Ovary (tissue), 9 donors: ENCODE data around the gene ZNF549. TPM values are rescaled to one million over a fixed set of nuclear protein-coding genes. Genes with fewer than 3 reads are reported as not detected.

ENCODE experiments used
- DNase-seq, 5 donors: peaks; one replicate each; pipeline ENCODE4 v3.0.0-alpha.2; 2019 to 2020
- H3K27ac ChIP-seq, 2 donors: fragments of 200-600 bp; one replicate each; pipeline versions ENCODE4 v1.5.1 to v1.8.0; 2019 to 2022
- H3K27me3 ChIP-seq: fragments of 200-600 bp; one replicate; pipeline ENCODE4 v1.8.0; 2022
- H3K36me3 ChIP-seq: fragments of 200-600 bp; sonication (generic); one replicate; pipeline ENCODE4 v1.5.1; 2019
- H3K4me1 ChIP-seq: one replicate; pipeline ENCODE4 v1.8.1; 2013; ENCODE audit warnings: mild to moderate bottlenecking, moderate library complexity; ENCODE audit not compliant: insufficient read depth
- H3K4me3 ChIP-seq: fragments of 200-600 bp; sonication (generic); one replicate; pipeline ENCODE4 v1.5.1; 2017
- H3K9me3 ChIP-seq, 2 donors: fragments of 200-600 bp in 1 of 2; sonication (generic) in 1 of 2; one replicate each; pipeline versions ENCODE4 v1.5.1 to v1.8.1; 2013 to 2019; ENCODE audit warnings: mild to moderate bottlenecking in 1 of 2, moderate library complexity in 1 of 2
- EP300 ChIP-seq: sonication (generic); formaldehyde crosslinking; IDR thresholded peaks from one replicate; pipeline ENCODE4 v1.6.1; 2017; ENCODE audit warnings: antibody characterized with exemption
- POLR2A ChIP-seq: fragments of 450-650 bp; IDR thresholded peaks from one replicate; pipeline ENCODE4 v1.6.1; 2017; ENCODE audit warnings: antibody characterized with exemption, mild to moderate bottlenecking, moderate library complexity
- WGBS, 3 donors: extraction: QIAGEN DNeasy Blood & Tissue Kit in 1 of 3; methylation state at CpG; one replicate each; pipeline versions ENCODE4 v1.1.5 to v1.1.7; 2013 to 2017; 5-methylcytosine and 5-hydroxymethylcytosine counted together
- intact Hi-C, 4 donors: fragments of 100-400 bp; cut with DNase I; formaldehyde crosslinking; loops; one replicate each; pipeline versions ENCODE4 v1.11.0 to v1.15.1; 2022 to 2023
- polyA plus RNA-seq, 2 donors: library from polyadenylated mRNA; stranded (reverse); fragments of 200-250 nt in 1 of 2; fragments of 350-450 nt in 1 of 2; fragmentation: Illumina TruSeq in 1 of 2; extraction: RNeasy Lipid Tissue Mini Kit (QIAGEN cat#74804) in 1 of 2; gene quantifications; one replicate each; pipeline ENCODE4 v1.2.3, GENCODE V29; 2013 to 2014
- total RNA-seq, 7 donors: library from RNA; depleted of rRNA in 2 of 7; stranded (reverse); fragments of >200 nt in 2 of 7; fragmentation: NEBNext Ultra II Directional in 3 of 7; extraction: Animal tissue kit (Norgen Biotek cat#: 25700) in 3 of 7; gene quantifications; one replicate each; pipeline versions ENCODE4 v1.1.0 to v1.2.4, GENCODE V29; 2016 to 2023
- TF ChIP-seq, protein P1 (sequence below), 3 donors: fragments of 450-650 bp in 2 of 3; fragments of 200-600 bp in 1 of 3; IDR thresholded peaks; one replicate each; pipeline versions ENCODE4 v1.5.1 to v1.8.0; 2016 to 2022; ENCODE audit warnings: antibody characterized with exemption in 3 of 3, mild to moderate bottlenecking in 1 of 3
- donor health status: DM: no; HTN: no; CAD: no; lungs with moderate emphysema.
- donor health status: DM: no; HTN: no; CAD: no.
- donor health status: Bipolar disorder and iron deficiency.
- donor health status: DM: yes; HTN: yes; CAD: no.
- donor health status: DM: no; HTN: no; CAD: no.
- donor health status: DM: yes; HTN: yes; CAD: no.

ZNF549 gene
- total and polyA plus RNA-seq, 9 donors: 3.9 to 11.9 (median 8.2) TPM

- Histone ChIP-seq H3K36me3 (no peaks in the 10 kb centered on the region), H3K27ac (no peak overlapping the region), H3K4me1 (peaks cover 6% of the 10 kb centered on the region), H3K4me3 (peak overlapping the region; percentile 73), H3K27me3 (no peaks in the 10 kb centered on the region), H3K9me3 (peaks cover 0 to 32% of the 10 kb centered on the region in 2 donors)
- WGBS, 3 donors: 26 to 31% (median 30%) methylated on average over 6 of the region's 6 CpGs
- intact Hi-C loops: no loop called here
- no peak for TF ChIP-seq EP300
- TF ChIP-seq, protein P1, sequence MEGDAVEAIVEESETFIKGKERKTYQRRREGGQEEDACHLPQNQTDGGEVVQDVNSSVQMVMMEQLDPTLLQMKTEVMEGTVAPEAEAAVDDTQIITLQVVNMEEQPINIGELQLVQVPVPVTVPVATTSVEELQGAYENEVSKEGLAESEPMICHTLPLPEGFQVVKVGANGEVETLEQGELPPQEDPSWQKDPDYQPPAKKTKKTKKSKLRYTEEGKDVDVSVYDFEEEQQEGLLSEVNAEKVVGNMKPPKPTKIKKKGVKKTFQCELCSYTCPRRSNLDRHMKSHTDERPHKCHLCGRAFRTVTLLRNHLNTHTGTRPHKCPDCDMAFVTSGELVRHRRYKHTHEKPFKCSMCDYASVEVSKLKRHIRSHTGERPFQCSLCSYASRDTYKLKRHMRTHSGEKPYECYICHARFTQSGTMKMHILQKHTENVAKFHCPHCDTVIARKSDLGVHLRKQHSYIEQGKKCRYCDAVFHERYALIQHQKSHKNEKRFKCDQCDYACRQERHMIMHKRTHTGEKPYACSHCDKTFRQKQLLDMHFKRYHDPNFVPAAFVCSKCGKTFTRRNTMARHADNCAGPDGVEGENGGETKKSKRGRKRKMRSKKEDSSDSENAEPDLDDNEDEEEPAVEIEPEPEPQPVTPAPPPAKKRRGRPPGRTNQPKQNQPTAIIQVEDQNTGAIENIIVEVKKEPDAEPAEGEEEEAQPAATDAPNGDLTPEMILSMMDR (IDR thresholded peaks at IDR 0.05): no peak
- DNase-seq: no peak
These were observed 31.4 kb downstream of the ZNF549 start for GRCh38 chr19:57558525-57558924.

GRCh38 chr19:57559008-57559403 is 31.9 kb downstream of the ZNF549 start:
- no peak for TF ChIP-seq POLR2A
- TF ChIP-seq, protein P1 (IDR thresholded peaks at IDR 0.05): no peak
- TF ChIP-seq EP300: no peak
- H3K4me1 ChIP-seq: peaks cover 6% of the 10 kb centered on the region
- no peaks in the 10 kb centered on the region for H3K36me3 ChIP-seq
- DNase-seq: peak in 2 of 5 donors; percentile 30 to 38
- H3K27ac ChIP-seq: peak overlapping the region; percentile 9 to 52
- H3K27me3 ChIP-seq: no peaks in the 10 kb centered on the region
- 0% methylated on average over 21 to 22 of the region's 22 CpGs for WGBS, 3 donors
- intact Hi-C loops: no loop called here
- H3K4me3 ChIP-seq: peak overlapping the region; percentile 73
- peaks cover 0 to 28% of the 10 kb centered on the region in 2 donors for H3K9me3 ChIP-seq

DNA sequence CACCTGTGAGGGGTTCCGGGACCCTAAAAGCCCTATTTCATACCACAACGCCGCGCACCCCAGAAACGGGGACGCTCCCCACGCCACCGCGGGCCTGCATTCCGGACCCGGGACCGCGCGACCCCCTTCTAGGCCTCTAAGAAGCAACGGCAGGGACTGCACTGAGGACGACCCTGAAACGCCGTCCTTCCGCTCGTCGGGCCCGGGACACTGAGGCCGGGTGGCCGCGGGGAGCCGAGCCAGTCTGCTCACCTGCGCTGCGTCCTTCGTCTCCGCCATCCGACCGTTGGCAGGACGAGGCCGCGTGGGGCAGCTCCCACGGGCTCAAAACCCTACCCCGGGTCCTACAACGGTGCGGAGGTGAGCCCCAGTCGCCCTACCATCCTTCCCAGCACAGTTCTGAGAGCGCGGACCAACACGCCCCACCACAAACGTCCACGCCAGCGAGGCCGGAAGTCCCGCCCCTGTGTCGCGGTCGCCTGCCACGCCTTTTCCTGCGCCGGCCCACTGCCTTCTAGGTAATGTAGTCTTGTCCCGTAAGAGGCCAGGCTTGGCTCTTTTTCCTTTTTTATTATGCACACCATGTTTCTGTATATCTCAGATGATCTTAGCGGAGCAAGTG is 32.4 kb downstream of the ZNF549 start, which contains the start of gene ZNF550:
Gene ZNF550, minus strand, starts transcription at position 460 of the 622 bp plus-strand sequence. Its CDS starts 181 bp downstream, at position 279.
- WGBS, 3 donors: 0% methylated on average over 37 to 56 of the region's 56 CpGs
- Histone ChIP-seq H3K27me3 (no peaks in the 10 kb centered on the region), H3K36me3 (no peaks in the 10 kb centered on the region), H3K9me3 (peaks cover 0 to 23% of the 10 kb centered on the region in 2 donors), H3K4me1 (peaks cover 6% of the 10 kb centered on the region), H3K27ac (peak within 1 kb of the TSS; percentile 9 to 52), H3K4me3 (peak within 1 kb of the TSS; percentile 73)
- peak; percentile 88 to 93 (median 91) for DNase-seq
- intact Hi-C loops: no loop called here
- TF ChIP-seq EP300: no peak
- peak; percentile 42 for TF ChIP-seq POLR2A

DNA sequence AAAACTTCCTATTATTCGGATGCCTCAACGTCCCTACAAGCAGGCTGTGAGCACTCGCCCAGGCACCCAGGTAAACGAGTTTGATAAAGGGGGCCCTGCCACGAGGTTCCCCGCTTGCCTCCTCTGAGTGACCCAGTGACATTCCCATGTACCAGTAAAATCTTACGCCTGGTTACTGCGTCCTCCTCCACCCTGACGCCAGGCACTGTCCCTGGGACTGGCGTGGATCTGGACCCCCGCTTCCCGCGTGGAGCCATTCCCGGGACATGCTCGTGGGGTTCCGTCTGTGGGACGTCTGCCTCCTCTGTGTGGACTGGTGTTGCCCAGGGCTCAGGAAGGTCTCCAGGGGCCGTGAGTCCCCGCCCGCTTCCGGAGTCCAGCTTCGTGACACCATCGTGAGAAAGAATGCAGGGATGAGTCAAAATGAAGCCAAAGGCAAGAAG is 32.9 kb downstream of the ZNF549 start:
- 8 to 42% (median 21%) methylated on average over 23 of the region's 23 CpGs for WGBS, 3 donors
- H3K9me3 ChIP-seq: peaks cover 0 to 18% of the 10 kb centered on the region in 2 donors
- DNase-seq: peak in 4 of 5 donors; percentile 22 to 46 (median 36)
- TF ChIP-seq EP300: no peak
- TF ChIP-seq, protein P1 (IDR thresholded peaks at IDR 0.05): no peak
- TF ChIP-seq POLR2A: no peak
- H3K36me3 ChIP-seq: no peaks in the 10 kb centered on the region
- no peaks in the 10 kb centered on the region for H3K27me3 ChIP-seq
- H3K27ac ChIP-seq: peak overlapping the region in 1 of 2 donors; percentile 52
- intact Hi-C loops: no loop called here
- peak overlapping the region; percentile 73 for H3K4me3 ChIP-seq
- H3K4me1 ChIP-seq: peaks cover 6% of the 10 kb centered on the region

- Histone ChIP-seq H3K27me3 (no peaks in the 10 kb centered on the region), H3K4me1 (peaks cover 6% of the 10 kb centered on the region), H3K4me3 (no peak overlapping the region), H3K27ac (no peak overlapping the region), H3K36me3 (no peaks in the 10 kb centered on the region), H3K9me3 (peaks cover 0 to 12% of the 10 kb centered on the region in 2 donors)
- TF ChIP-seq, protein P1 (IDR thresholded peaks at IDR 0.05): no peak
- TF ChIP-seq POLR2A (no peak), EP300 (no peak)
- intact Hi-C loops: no loop called here
- DNase-seq: no peak
- WGBS, 3 donors: 60 to 65% (median 60%) methylated on average over 1 of the region's 1 CpG
These were observed 36.4 kb downstream of the ZNF549 start for GRCh38 chr19:57563547-57563946.
